Spinal cord (tissue), 10 donors: ENCODE data around the gene KMT2E. TPM values are rescaled to one million over a fixed set of nuclear protein-coding genes. Genes with fewer than 3 reads are reported as not detected.
"Not testable (repeated sequence)": the region's sequence is repeated elsewhere in the genome, so short reads cannot be mapped to it uniquely, and the experiment has no call there.

Experiments
- DNase-seq, 6 donors: peaks; one replicate each; pipeline versions ENCODE4 v3.0.0 to v3.0.0-alpha.2; 2013 to 2015; ENCODE audit warnings: low spot score in 6 of 6, low read depth in 4 of 6
- H3K27ac ChIP-seq: one replicate; pipeline ENCODE4 v1.5.1; 2013; ENCODE audit warnings: low read depth, low read length, control low read depth
- H3K27me3 ChIP-seq: one replicate; pipeline ENCODE4 v1.6.1; 2013; ENCODE audit warnings: low read length; ENCODE audit not compliant: control insufficient read depth, insufficient read depth
- H3K36me3 ChIP-seq: one replicate; pipeline ENCODE4 v1.6.1; 2013; ENCODE audit warnings: low read length; ENCODE audit not compliant: control insufficient read depth, insufficient read depth
- H3K4me1 ChIP-seq: one replicate; pipeline ENCODE4 v1.6.1; 2013; ENCODE audit warnings: low read length; ENCODE audit not compliant: control insufficient read depth, insufficient read depth
- H3K4me3 ChIP-seq: one replicate; pipeline ENCODE4 v1.5.1; 2013; ENCODE audit warnings: low read depth, low read length, control low read depth
- H3K9me3 ChIP-seq: one replicate; pipeline ENCODE4 v1.6.1; 2013; ENCODE audit warnings: low read length; ENCODE audit not compliant: control insufficient read depth, insufficient read depth
- WGBS: methylation state at CpG from one replicate; pipeline ENCODE4 v1.1.5; 2013; ENCODE audit warnings: missing lambda C conversion rate; ENCODE audit not compliant: insufficient coverage; 5-methylcytosine and 5-hydroxymethylcytosine counted together
- polyA plus RNA-seq, 2 donors: library from polyadenylated mRNA; unstranded; fragments of 120-200 nt; gene quantifications; one replicate each; pipeline ENCODE4 v1.2.1, GENCODE V29; 2013; ENCODE audit not compliant: insufficient read length in 2 of 2
- total RNA-seq, 2 donors: library from RNA; depleted of rRNA in 1 of 2; stranded (reverse); fragments of 120-200 nt in 1 of 2; fragments of >200 nt in 1 of 2; gene quantifications; one replicate each; pipeline versions ENCODE4 v1.2.3 to v1.2.4, GENCODE V29; 2013 to 2014
- donor health status: healthy.

Gene KMT2E
- total and polyA plus RNA-seq, 4 donors, result 73.1 to 164 (median 88.5) TPM

- Histone ChIP-seq H3K4me1 (peaks cover 22% of the 10 kb centered on the region), H3K36me3 (no peaks in the 10 kb centered on the region), H3K9me3 (no peaks in the 10 kb centered on the region), H3K4me3 (peak overlapping the region; percentile 95), H3K27me3 (no peaks in the 10 kb centered on the region), H3K27ac (peak overlapping the region; percentile 98)
- no CpG with 5 or more reads among the region's 5 CpGs for WGBS
- peak in 1 of 6 donors; percentile 31 for DNase-seq
Measured at GRCh38 chr7:104982308-104983075, 31.5 kb upstream of the KMT2E start.

- 36% methylated on average over 7 of the region's 13 CpGs for WGBS
- DNase-seq, result peak in 1 of 6 donors; percentile 70
- peaks cover 19% of the 10 kb centered on the region for H3K4me1 ChIP-seq
Measured at GRCh38 chr7:104983076-104983577, 30.9 kb upstream of the KMT2E start.

GRCh38 chr7:104983578-104984539 is 30.1 kb upstream of the KMT2E start:
- Histone ChIP-seq H3K27me3 (no peaks in the 10 kb centered on the region), H3K4me3 (peak overlapping the region; percentile 95), H3K9me3 (no peaks in the 10 kb centered on the region), H3K4me1 (peaks cover 19% of the 10 kb centered on the region), H3K27ac (peak overlapping the region; percentile 98), H3K36me3 (no peaks in the 10 kb centered on the region)
- under 1% methylated on average over 52 of the region's 62 CpGs for WGBS
- DNase-seq, result peak in 5 of 6 donors; percentile 69 to 95 (median 79)

More at GRCh38 chr7:104983076-104983577, 30.9 kb upstream of the KMT2E start:
- Histone ChIP-seq H3K27ac (peak overlapping the region; percentile 98), H3K9me3 (no peaks in the 10 kb centered on the region), H3K36me3 (no peaks in the 10 kb centered on the region), H3K4me3 (peak overlapping the region; percentile 95), H3K27me3 (no peaks in the 10 kb centered on the region)

- H3K27ac ChIP-seq, result peak overlapping the region; percentile 98
- peak overlapping the region; percentile 95 for H3K4me3 ChIP-seq
- WGBS, result 25% methylated on average over 2 of the region's 7 CpGs
- H3K9me3 ChIP-seq, result no peaks in the 10 kb centered on the region
- peaks cover 13% of the 10 kb centered on the region for H3K4me1 ChIP-seq
- DNase-seq, result no peak
- H3K27me3 ChIP-seq, result no peaks in the 10 kb centered on the region
- H3K36me3 ChIP-seq, result no peaks in the 10 kb centered on the region
Measured at GRCh38 chr7:104984585-104985258, 29.3 kb upstream of the KMT2E start.

- Histone ChIP-seq H3K4me1 (peaks cover 13% of the 10 kb centered on the region), H3K4me3 (no peak overlapping the region), H3K36me3 (no peaks in the 10 kb centered on the region), H3K27me3 (no peaks in the 10 kb centered on the region), H3K27ac (no peak overlapping the region), H3K9me3 (no peaks in the 10 kb centered on the region)
- no CpG with 5 or more reads among the region's 1 CpG for WGBS
- DNase-seq, result no peak
Measured at GRCh38 chr7:104985259-104985617, 28.8 kb upstream of the KMT2E start.

- no CpG with 5 or more reads among the region's 6 CpGs for WGBS
- Histone ChIP-seq H3K4me3 (no peak overlapping the region), H3K27ac (no peak overlapping the region), H3K9me3 (no peaks in the 10 kb centered on the region), H3K4me1 (peaks cover 15% of the 10 kb centered on the region), H3K27me3 (no peaks in the 10 kb centered on the region), H3K36me3 (peaks cover 4% of the 10 kb centered on the region)
- DNase-seq, result no peak
Measured at GRCh38 chr7:104986628-104987259, 27.3 kb upstream of the KMT2E start.

GRCh38 chr7:104987403-104987802 is 26.6 kb upstream of the KMT2E start:
- H3K36me3 ChIP-seq, H3K9me3 ChIP-seq, DNase-seq, H3K4me3 ChIP-seq, H3K27me3 ChIP-seq, H3K27ac ChIP-seq: not testable (repeated sequence)
- WGBS, result 86% methylated on average over 1 of the region's 14 CpGs
- H3K4me1 ChIP-seq, result peaks cover 15% of the 10 kb centered on the region

- DNase-seq, result no peak
- peaks cover 5% of the 10 kb centered on the region for H3K4me1 ChIP-seq
- peaks cover 4% of the 10 kb centered on the region for H3K36me3 ChIP-seq
- no peak overlapping the region for H3K4me3 ChIP-seq
- H3K27me3 ChIP-seq, result no peaks in the 10 kb centered on the region
- no peak overlapping the region for H3K27ac ChIP-seq
- no peaks in the 10 kb centered on the region for H3K9me3 ChIP-seq
- 95% methylated on average over 3 of the region's 7 CpGs for WGBS
Measured at GRCh38 chr7:104990983-104991382, 23.0 kb upstream of the KMT2E start.

GRCh38 chr7:104992306-104992705 is 21.7 kb upstream of the KMT2E start:
- Histone ChIP-seq H3K4me1 (peaks cover 3% of the 10 kb centered on the region), H3K4me3 (no peak overlapping the region), H3K9me3 (no peaks in the 10 kb centered on the region), H3K36me3 (peaks cover 4% of the 10 kb centered on the region), H3K27me3 (no peaks in the 10 kb centered on the region), H3K27ac (no peak overlapping the region)
- DNase-seq, result no peak
- no CpG with 5 or more reads among the region's 2 CpGs for WGBS
